DND-41 (cell line): Measurements from ENCODE around the gene SERPINA12.

Experiments
- CTCF ChIP-seq: IDR thresholded peaks from 2 replicates; pipeline ENCODE4 v1.5.1; 2012; ENCODE audit warnings: borderline replicate concordance, low read length, moderate library complexity, mild to moderate bottlenecking; ENCODE audit not compliant: poor library complexity, severe bottlenecking; ENCODE audit errors: extremely low read depth
- EZH2 ChIP-seq: IDR thresholded peaks from 3 replicates; pipeline ENCODE4 v1.6.1; 2012; ENCODE audit warnings: borderline replicate concordance, low read depth, mild to moderate bottlenecking, moderate library complexity, low read length, inconsistent platforms; ENCODE audit not compliant: severe bottlenecking

DNA sequence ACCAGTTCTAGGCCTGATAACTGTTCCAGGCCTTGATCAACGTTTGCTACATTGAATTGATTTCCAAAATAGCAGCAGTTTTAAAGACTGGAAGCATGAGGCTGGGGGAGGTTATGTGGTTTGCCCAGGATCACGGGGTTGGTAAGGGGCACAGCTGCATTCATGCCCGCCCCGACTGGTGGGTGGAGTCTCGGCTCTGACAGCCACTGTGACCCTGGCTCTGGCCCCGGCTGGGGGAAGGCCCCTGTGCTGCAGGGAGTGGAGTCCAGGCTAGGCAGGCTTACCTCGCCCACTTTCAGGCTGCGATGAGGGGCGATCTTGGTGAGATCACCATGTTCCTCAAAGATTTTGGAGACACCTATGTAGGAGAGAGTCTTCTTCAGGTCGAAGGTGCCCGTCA lies 19.9 kb downstream of the SERPINA12 start:
- TF ChIP-seq CTCF (no peak), EZH2 (no peak)
